HG03064 (cell line): Measurements from ENCODE around the gene LAMA2.

Experiments
- ATAC-seq: cut with Tn5 transposase; IDR thresholded peaks from one replicate; pipeline ENCODE4 v1.9.1; 2021; ENCODE audit warnings: low read depth; ENCODE audit not compliant: unreplicated experiment

The LAMA2 gene

GRCh38 chr6:129498950-129499842 lies 616.3 kb downstream of the LAMA2 start:
- ATAC-seq: peak; percentile 79

DNA sequence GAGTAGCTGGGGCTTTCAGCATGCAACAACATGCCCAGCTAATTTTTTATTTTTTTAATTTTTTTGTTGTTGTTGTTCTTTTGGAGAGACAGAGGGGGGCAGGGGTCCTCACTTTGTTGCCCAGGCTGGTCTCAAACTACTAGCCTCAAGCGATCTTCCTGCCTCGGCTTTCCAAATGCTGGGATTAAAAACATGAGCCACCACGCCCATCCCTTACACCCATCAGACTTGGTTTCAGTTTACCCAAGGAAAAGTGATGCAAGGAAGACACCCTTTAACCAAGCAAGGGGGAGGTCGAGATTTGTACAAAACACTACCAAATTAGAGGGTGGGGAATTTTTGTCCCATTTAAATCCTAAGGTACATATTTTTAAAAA lies 616.9 kb downstream of the LAMA2 start:
- no peak for ATAC-seq

GRCh38 chr6:129500958-129501739 lies 618.2 kb downstream of the LAMA2 start:
- ATAC-seq: no peak

- ATAC-seq: no peak
Measured at GRCh38 chr6:129501740-129502660, 619.1 kb downstream of the LAMA2 start.

DNA sequence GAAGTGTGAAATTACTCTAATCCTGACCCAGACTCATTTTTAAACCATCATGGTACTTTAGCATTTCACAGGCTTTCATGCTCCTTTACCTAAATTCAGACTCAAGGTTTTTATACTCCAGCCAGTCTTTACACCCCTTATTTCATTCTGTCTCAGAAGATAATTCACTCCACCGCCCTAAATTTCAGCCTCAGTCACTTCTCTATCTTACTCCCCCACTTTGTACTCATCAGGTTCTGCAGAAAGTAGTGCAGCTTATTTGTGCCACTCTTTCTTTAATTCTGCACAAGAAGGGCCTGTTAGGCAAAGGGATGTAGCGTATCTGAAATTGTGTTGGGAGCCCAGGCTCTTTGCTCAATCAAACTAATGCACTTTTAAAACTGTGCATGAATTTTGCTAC lies 621.5 kb downstream of the LAMA2 start:
- ATAC-seq: no peak

DNA sequence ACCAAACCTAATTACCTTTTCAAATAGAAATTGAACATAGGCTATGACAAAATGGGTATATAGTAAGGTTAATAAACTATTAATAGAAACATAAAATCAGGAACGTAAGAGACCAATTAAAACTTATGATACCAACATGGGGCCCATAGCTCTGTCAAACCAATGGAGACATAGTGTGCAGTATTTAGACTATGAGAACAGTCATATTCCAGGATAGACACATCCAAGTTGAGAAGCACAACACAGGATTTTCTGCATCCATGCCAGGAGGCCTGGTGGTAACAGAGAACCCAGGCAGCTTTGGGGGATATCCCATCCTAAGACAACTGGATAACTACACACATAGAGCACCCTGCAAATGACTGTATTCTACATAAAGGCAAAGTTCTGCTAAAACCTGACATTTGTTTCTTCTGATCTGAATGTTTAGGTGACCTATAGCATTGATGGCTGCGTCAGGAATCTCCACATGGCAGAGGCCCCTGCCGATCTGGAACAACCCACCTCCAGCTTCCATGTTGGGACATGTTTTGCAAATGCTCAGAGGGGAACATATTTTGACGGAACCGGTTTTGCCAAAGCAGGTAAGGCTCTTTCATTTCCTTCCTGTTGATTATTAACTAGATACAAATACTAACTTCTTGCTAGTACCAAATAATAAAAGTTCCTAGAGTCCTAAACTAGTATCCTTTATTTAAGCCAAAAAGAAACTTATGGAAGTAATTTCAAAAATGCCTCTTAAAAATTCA lies 624.3 kb downstream of the LAMA2 start:
- no peak for ATAC-seq

DNA sequence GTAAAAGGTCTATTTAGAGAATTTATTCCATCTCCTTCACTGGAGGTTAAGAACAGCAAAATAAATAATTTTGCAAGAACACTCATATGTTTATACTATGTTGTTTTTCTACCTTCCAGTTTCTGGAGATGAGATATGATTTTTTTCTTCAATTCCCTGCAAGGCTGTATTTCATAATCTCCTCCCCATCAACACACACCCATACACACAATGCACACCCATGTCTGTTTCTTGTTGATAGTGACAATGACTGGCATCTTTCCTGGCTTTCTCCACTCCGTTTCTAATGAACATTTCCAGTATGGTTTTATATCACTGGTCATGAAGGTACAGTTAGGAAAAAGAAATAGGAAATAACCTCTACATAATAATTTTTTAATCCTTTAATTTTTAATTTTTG lies 624.9 kb downstream of the LAMA2 start:
- ATAC-seq: no peak

DNA sequence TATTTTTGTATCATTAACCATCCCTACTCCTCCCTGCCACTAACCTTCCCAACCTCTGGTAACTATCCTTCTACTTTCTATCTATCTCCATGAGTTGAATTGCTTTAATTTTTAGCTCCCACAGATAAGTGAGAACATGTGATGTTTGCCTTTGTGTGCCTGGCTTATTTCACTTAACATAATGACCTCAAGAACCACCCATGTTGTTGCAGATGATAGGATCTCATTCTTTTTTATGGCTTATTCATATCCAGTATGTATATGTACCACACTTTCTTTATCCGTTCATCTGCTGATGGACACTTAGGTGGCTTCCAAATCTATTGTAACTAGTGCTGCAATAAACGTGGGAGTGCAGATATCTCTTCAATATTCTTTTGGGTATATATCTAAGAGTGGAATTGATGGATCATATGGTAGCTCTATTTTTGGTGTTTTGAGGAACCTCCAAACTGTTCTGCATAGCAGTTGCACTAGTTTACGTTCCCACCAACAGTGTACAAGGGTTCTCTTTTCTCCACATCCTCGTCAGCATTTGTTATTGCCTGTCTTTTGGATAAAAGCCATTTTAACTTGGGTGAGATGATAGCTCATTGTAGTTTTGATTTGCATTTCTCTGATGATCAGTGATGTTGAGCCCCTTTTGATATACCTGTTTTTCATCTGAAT lies 625.7 kb downstream of the LAMA2 start:
- ATAC-seq: no peak

DNA sequence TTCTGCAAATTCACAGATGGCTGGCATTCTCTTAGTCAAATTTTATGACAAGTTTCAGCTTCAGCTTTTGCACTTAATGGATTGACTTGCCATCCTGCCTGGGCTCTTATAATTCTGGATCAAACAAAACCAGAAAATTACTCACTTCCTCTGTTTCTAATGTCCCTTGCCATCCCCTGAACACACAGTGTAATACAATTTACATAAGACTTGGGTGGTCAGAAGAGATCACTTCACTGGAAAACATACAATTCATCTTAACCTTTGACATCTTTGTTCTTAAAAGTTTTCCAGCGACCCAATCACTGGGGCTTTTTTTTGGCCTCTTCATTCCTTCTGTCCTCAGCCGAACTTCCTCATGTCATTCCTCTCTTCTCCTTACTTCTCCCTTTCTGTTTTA lies 628.0 kb downstream of the LAMA2 start:
- no peak for ATAC-seq

DNA sequence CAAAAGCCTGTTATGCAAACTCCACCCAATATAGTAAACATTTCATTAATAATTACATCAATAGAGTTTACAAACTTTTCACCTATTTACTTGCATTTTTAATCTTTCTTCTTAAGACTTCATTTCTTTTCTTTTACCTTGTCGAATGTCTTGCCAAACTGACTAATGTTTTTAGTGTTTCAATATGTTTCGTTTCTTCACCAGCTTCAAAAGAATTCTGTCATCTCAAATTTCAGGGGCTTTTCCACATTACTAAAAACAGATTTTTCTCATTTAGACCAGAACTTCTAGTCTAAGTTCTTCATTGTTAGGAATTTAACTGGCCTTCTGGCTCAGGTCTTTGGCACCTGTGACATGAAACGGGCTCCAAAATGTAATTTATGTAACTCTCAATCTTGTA lies 630.5 kb downstream of the LAMA2 start:
- ATAC-seq: no peak

DNA sequence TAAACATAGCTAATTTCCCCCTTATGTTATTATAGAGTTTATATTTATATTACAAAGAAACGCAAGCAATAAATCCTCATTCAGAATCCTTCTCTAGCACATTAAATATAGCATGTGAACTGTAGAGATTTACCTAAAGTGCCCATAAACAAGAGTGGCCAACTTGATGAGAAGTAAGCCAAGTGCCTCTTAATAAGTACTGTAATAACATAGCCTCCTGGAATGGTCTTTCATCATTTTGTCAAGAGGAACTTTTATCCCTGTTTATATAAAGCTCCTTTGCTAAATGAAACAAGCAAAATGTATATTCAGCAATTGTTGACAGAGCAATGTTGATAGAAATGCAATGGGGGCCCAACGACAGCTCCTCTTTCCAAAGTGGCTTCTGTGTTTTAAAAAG lies 632.1 kb downstream of the LAMA2 start:
- no peak for ATAC-seq

DNA sequence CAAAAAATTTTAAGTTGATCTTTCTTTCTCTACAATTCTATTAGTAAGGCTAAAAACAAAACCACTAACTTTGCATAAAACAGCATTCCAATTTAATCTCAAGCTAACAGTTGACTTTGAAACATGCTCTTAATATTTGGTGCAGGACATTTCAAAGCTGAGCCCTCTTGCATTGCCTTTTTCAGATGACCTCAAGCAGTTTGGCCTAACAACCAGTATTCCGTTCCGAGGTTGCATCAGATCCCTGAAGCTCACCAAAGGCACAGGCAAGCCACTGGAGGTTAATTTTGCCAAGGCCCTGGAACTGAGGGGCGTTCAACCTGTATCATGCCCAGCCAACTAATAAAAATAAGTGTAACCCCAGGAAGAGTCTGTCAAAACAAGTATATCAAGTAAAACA lies 633.1 kb downstream of the LAMA2 start:
- no peak for ATAC-seq

DNA sequence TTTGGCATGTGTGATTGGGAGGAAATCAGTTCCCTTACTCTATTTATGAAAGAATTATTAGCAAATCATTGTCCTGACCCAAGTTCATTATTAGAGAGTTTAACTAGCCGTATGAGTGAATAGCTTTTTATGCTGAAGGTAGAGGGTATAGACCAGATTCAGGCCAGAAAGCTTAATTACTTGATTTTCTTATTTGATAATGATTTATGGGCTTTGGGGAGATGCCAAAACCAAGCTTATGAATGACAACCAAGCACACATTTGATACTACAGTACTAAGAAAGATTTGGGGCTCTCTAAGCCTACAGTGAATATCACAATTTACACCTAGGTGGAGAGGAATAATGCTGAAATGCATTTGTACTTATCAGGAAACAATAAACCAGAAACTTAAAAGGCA lies 633.8 kb downstream of the LAMA2 start:
- ATAC-seq: no peak

GRCh38 chr6:129517288-129517687 lies 634.4 kb downstream of the LAMA2 start:
- no peak for ATAC-seq

DNA sequence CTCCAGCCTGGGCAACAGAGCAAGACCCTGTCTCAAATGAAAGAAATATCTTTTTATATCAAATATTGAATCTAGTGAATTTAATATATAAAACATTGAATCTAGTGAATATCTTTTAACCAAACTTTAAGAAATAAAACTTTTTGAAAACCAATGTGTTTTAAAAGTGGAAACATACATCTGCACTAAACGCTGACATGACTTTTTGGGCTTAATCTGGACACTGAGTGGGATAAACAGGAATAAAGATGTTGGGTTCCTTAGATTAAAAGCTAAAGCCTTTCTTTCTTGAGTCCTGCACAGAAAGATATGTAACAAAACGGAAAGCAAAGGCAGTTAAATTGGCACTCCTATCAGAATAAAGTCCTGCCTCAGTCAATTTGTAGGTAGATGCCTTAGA lies 636.8 kb downstream of the LAMA2 start:
- no peak for ATAC-seq

GRCh38 chr6:129521946-129522345 lies 639.0 kb downstream of the LAMA2 start:
- ATAC-seq: no peak

DNA sequence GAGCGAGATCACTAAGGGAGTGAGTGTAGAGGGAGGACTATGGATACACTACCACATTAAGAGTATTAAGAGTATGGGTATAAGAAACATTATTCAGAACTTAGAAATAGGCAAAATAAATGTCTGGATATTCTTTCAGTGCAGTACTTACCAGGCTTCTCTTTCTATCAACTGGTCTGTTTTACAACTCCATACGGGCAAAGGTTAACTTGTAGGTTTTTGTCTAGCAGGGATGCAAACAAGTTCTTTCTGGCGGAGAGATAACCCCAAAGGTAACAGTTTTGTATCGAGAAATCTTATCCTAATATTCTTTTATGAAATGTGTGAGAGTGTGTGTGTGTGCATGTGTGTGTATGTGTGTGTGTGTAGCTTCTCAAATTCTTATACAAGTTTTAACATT lies 640.9 kb downstream of the LAMA2 start:
- ATAC-seq: no peak

DNA sequence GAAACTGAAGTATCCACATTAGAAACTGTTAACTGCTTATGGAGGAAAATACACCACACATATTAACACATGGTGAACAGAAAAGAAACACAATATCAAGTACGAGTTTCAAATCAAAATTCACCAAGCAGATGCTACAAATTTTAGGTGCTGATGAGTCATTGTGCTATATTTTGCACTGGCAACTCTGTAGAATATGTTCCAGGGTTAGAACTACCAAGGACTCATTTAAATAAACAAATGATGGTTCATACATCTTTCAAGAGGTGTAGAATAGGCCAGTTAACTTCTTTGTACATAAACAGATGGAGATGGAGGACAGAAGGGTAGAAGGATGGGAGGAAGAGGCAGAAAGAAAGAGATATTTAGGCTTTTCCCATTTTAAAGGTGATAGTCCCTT lies 642.1 kb downstream of the LAMA2 start:
- ATAC-seq: no peak

GRCh38 chr6:129534926-129535325 lies 652.0 kb downstream of the LAMA2 start:
- ATAC-seq: no peak

DNA sequence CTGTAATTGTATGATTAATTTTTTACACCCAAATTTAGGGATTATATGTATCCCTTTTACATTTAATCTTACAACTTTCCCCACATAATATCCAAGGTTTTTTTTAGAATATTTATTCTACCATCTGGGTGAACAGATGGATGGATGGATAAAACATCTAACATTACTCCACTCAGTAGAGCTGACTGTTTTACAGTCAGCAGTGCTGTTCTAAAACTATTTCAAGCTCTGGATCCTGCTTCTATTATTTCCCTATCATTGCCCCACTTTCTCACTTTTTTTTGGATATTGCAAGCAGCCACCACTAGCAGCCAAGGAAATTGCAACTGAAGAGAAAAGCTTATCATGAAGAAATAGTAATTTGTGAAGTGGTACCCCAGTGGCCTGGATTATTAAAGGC lies 653.3 kb downstream of the LAMA2 start:
- no peak for ATAC-seq
